ENCODE measurements around the gene SLC39A3.
A peak's percentile ranks its signal among the peaks of the same experiment; 100 is the strongest.

SLC39A3 gene

DNA sequence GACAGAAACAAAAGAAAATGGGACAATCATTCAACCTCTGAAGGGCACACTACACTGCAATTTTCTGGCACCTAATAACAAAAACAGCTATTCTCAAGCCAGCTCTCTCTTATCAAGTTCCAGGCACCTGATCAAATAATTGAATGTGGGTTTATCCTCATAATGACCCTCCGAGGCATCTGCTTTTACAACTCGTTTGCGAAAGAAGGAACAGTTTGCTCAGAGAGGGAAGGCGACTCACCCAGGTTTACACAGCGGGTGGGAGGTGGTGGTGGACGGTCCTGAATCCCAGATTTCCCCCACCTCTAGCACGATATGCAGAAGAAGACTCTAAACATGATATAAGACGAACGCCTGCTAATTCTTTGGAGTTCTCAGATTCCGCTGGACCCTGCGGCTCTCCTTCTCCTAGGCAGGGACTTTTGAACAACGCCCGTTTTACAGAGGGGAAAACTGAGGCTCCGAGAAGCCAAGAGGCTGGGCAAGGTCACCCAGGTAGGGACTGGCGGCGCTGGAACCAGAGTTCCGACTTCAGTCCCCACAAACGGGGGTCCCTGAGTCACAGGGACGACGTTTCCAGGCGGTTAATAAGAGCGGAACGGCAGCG lies 42.6 kb upstream of the SLC39A3 start:
- Histone ChIP-seq H3K4me1 (ENCODE audit: control insufficient read depth, low read length) (peaks cover 65% of the 10 kb centered on the region), H3K27me3 (ENCODE audit: control insufficient read depth, low read length) (no peaks in the 10 kb centered on the region), H3K27ac (ENCODE audit: low read depth, low read length) (peak overlapping the region; percentile 56)

DNA sequence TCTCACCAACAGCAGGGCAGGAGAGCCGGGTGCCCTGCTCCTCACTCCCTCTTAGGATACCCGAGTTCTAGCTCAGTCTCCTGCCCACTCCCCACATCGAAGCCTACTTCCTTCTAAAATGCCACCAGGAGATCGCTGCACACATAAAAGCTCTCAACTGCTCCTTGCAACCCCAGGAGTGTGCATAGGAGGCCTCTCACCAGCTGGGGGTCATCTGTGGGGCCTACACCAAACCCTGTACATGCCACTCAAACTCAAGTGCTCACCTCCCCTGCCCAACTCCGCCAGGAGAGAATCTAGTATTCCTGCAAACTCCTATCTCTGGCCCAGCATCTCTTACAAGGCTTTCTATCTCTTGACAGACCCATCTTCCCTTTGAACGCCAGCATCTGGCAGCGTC lies 40.5 kb upstream of the SLC39A3 start:
- H3K4me2 ChIP-seq (ENCODE audit: low read length) = peak overlapping the region; percentile 93

More for the DNA sequence above, 42.6 kb upstream of the SLC39A3 start:
- Histone ChIP-seq H3K4me3 (ENCODE audit: low read length) (peak overlapping the region; percentile 94), H3F3A (ENCODE audit: control insufficient read depth, insufficient read depth) (peaks cover 5% of the 10 kb centered on the region), H3K4me2 (ENCODE audit: low read length) (peak overlapping the region; percentile 93), H3K9me3 (ENCODE audit: control insufficient read depth, insufficient read depth, low read length) (no peaks in the 10 kb centered on the region), H3K36me3 (ENCODE audit: control insufficient read depth, low read length) (peaks cover 66% of the 10 kb centered on the region), H3K9me2 (replicated peaks; ENCODE audit: control insufficient read depth, low read length) (no peaks in the 10 kb centered on the region), H3K79me2 (ENCODE audit: control insufficient read depth, low read length) (peaks cover 85% of the 10 kb centered on the region), H4K20me1 (ENCODE audit: control insufficient read depth, insufficient read depth, low read depth, low read length) (peaks cover 20% of the 10 kb centered on the region)
- TF ChIP-seq EZH2phosphoT487 (IDR thresholded peaks at IDR 0.05; ENCODE audit: borderline replicate concordance, low read length) = no peak
- TF ChIP-seq, protein P1, sequence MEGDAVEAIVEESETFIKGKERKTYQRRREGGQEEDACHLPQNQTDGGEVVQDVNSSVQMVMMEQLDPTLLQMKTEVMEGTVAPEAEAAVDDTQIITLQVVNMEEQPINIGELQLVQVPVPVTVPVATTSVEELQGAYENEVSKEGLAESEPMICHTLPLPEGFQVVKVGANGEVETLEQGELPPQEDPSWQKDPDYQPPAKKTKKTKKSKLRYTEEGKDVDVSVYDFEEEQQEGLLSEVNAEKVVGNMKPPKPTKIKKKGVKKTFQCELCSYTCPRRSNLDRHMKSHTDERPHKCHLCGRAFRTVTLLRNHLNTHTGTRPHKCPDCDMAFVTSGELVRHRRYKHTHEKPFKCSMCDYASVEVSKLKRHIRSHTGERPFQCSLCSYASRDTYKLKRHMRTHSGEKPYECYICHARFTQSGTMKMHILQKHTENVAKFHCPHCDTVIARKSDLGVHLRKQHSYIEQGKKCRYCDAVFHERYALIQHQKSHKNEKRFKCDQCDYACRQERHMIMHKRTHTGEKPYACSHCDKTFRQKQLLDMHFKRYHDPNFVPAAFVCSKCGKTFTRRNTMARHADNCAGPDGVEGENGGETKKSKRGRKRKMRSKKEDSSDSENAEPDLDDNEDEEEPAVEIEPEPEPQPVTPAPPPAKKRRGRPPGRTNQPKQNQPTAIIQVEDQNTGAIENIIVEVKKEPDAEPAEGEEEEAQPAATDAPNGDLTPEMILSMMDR (IDR thresholded peaks at IDR 0.05; ENCODE audit: low read depth, low read length, poor library complexity, severe bottlenecking) = no peak

DNA sequence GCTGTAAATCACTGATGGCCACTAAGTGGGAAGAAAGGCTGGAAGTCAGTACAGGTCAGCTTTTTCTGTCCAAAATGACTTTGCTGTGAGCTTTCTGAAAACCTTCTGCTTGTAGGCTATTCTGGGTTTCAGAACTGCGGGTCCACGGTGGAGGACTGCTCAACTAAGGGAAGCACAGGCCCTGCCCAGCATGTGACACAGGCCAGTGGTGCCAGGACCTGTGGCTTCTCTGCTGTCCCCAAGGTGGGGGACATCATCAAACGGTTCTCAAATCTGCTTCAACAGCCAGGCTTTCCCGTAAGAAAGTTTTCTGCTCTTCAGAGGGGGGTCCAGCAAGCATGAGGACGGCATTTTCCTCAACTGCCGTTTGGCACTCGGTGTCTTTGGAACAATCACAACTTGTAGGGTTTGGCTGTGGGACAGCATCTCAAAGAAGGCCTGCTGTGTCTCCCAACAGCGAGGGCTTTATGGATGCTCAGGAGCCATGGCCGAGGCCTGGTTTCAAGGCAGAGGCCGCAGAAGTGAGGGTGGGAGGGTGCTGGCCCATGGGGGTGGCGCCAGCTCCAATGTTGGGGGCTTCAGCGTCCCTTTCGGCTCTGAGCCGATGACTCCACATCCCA lies 39.4 kb upstream of the SLC39A3 start:
- Histone ChIP-seq H3K9me2 (replicated peaks; ENCODE audit: control insufficient read depth, low read length) (no peaks in the 10 kb centered on the region), H3F3A (ENCODE audit: control insufficient read depth, insufficient read depth) (peaks cover 9% of the 10 kb centered on the region), H3K4me2 (ENCODE audit: low read length) (no peak overlapping the region; the same call in 1 of the 2 replicates), H4K20me1 (ENCODE audit: control insufficient read depth, insufficient read depth, low read depth, low read length) (peaks cover 24% of the 10 kb centered on the region), H3K36me3 (ENCODE audit: control insufficient read depth, low read length) (peaks cover 79% of the 10 kb centered on the region), H3K4me3 (ENCODE audit: low read length) (no peak overlapping the region), H3K4me1 (ENCODE audit: control insufficient read depth, low read length) (peaks cover 67% of the 10 kb centered on the region), H3K79me2 (ENCODE audit: control insufficient read depth, low read length) (peaks cover 96% of the 10 kb centered on the region), H3K27me3 (ENCODE audit: control insufficient read depth, low read length) (no peaks in the 10 kb centered on the region), H3K9me3 (ENCODE audit: control insufficient read depth, insufficient read depth, low read length) (no peaks in the 10 kb centered on the region), H3K27ac (ENCODE audit: low read depth, low read length) (no peak overlapping the region)
- TF ChIP-seq, protein P1 (IDR thresholded peaks at IDR 0.05; ENCODE audit: low read depth, low read length, poor library complexity, severe bottlenecking) = no peak
- TF ChIP-seq EZH2phosphoT487 (IDR thresholded peaks at IDR 0.05; ENCODE audit: borderline replicate concordance, low read length) = no peak

More for the DNA sequence above, 40.5 kb upstream of the SLC39A3 start:
- H3K27ac ChIP-seq (ENCODE audit: low read depth, low read length) = no peak overlapping the region
- H3K27me3 ChIP-seq (ENCODE audit: control insufficient read depth, low read length) = no peaks in the 10 kb centered on the region
- peak overlapping the region; percentile 13; the same call in 1 of the 2 replicates for H3K4me3 ChIP-seq (ENCODE audit: low read length)
- H3K4me1 ChIP-seq (ENCODE audit: control insufficient read depth, low read length) = peaks cover 65% of the 10 kb centered on the region
- H3K79me2 ChIP-seq (ENCODE audit: control insufficient read depth, low read length) = peaks cover 85% of the 10 kb centered on the region
- H3F3A ChIP-seq (ENCODE audit: control insufficient read depth, insufficient read depth) = peaks cover 5% of the 10 kb centered on the region
- TF ChIP-seq, protein P1 (IDR thresholded peaks at IDR 0.05; ENCODE audit: low read depth, low read length, poor library complexity, severe bottlenecking) = no peak
- no peak for TF ChIP-seq EZH2phosphoT487 (IDR thresholded peaks at IDR 0.05; ENCODE audit: borderline replicate concordance, low read length)
- H3K9me2 ChIP-seq (replicated peaks; ENCODE audit: control insufficient read depth, low read length) = no peaks in the 10 kb centered on the region
- peaks cover 24% of the 10 kb centered on the region for H4K20me1 ChIP-seq (ENCODE audit: control insufficient read depth, insufficient read depth, low read depth, low read length)
- peaks cover 71% of the 10 kb centered on the region for H3K36me3 ChIP-seq (ENCODE audit: control insufficient read depth, low read length)
- no peaks in the 10 kb centered on the region for H3K9me3 ChIP-seq (ENCODE audit: control insufficient read depth, insufficient read depth, low read length)

All from DOHH2 (cell line).